Prostate gland (tissue), 2 donors: ENCODE measurements around the gene GSDME.

ENCODE experiments used
- POLR2A ChIP-seq: fragments of 450-650 bp; IDR thresholded peaks from one replicate; pipeline ENCODE4 v1.6.1; 2016; ENCODE audit warnings: antibody characterized with exemption, mild to moderate bottlenecking
- POLR2AphosphoS5 ChIP-seq: sonication (generic); formaldehyde crosslinking; IDR thresholded peaks from one replicate; pipeline ENCODE4 v1.6.1; 2017; ENCODE audit warnings: antibody characterized with exemption
- TF ChIP-seq, protein P1 (sequence below), 4 experiments: fragments of 200-600 bp in 2 of 4; fragments of 450-650 bp in 2 of 4; sonication (generic) in 2 of 4; IDR thresholded peaks; 1 replicate in 3 of 4; 2 replicates in 1 of 4; pipeline ENCODE4 v1.5.1; 2016 to 2019; ENCODE audit warnings: antibody characterized with exemption in 4 of 4, mild to moderate bottlenecking in 2 of 4, moderate library complexity in 2 of 4

DNA sequence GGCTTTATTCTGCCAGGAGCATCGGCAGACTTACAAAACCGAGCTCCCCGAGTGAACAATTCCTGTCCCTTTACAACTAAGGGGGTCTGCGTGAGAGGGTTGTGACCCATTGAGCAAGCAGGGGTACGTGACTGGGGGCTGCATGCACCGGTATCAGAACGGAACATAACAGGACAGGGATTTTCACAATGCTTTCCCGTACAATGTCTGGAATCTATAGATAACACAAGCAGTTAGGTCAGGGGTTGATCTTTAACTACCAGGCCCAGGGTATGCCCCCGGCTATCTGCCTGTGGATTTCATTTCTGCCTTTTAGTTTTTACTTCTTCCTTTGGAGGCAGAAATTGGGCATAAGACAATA, 38.1 kb upstream of the GSDME start:
- TF ChIP-seq, protein P1, sequence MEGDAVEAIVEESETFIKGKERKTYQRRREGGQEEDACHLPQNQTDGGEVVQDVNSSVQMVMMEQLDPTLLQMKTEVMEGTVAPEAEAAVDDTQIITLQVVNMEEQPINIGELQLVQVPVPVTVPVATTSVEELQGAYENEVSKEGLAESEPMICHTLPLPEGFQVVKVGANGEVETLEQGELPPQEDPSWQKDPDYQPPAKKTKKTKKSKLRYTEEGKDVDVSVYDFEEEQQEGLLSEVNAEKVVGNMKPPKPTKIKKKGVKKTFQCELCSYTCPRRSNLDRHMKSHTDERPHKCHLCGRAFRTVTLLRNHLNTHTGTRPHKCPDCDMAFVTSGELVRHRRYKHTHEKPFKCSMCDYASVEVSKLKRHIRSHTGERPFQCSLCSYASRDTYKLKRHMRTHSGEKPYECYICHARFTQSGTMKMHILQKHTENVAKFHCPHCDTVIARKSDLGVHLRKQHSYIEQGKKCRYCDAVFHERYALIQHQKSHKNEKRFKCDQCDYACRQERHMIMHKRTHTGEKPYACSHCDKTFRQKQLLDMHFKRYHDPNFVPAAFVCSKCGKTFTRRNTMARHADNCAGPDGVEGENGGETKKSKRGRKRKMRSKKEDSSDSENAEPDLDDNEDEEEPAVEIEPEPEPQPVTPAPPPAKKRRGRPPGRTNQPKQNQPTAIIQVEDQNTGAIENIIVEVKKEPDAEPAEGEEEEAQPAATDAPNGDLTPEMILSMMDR (IDR thresholded peaks at IDR 0.05), result no peak
- TF ChIP-seq POLR2AphosphoS5 (no peak), POLR2A (no peak)
